Endothelial cell of umbilical vein (primary cell): ENCODE measurements around the gene POU2F3. TPM values are rescaled to one million over a fixed set of nuclear protein-coding genes. Genes with fewer than 3 reads are reported as not detected.
A peak's percentile ranks its signal among the peaks of the same experiment; 100 is the strongest.

Source experiments
- BruUV-seq: library from RNA; stranded (reverse); fragments of 400-500 nt; replicated peaks from 2 replicates; lab custom pipeline; 2021; lab: Mats Ljungman, UMichigan
- CTCF ChIA-PET: fragments of 300-600, 350-600 bp; sonication (Branson Sonifier 250); formaldehyde crosslinking; loops from one replicate; lab custom pipeline; 2021; ENCODE audit warnings: antibody characterized with exemption, inconsistent platforms; lab: Charles Lee
- POLR2A ChIA-PET: fragments of 300-600, 350-600 bp; sonication (Branson Sonifier 250); formaldehyde crosslinking; loops from one replicate; lab custom pipeline; 2021; ENCODE audit warnings: antibody characterized with exemption, inconsistent platforms; lab: Charles Lee
- DNase-seq: peaks from one replicate; pipeline ENCODE4 v3.0.0-alpha.2; 2011; ENCODE audit warnings: low read depth, low spot score
- FAIRE-seq: peaks from 2 replicates; lab custom pipeline; 2011; peaks lifted over from hg19 to GRCh38; lab: Jason Lieb, UNC
- H2AFZ ChIP-seq: 2 replicates; pipeline ENCODE4 v1.6.0; 2012; ENCODE audit warnings: low read depth, low read length, control low read depth, inconsistent platforms
- H3K27ac ChIP-seq: 2 replicates; pipeline ENCODE4 v1.5.1; 2011; ENCODE audit warnings: low read depth, mild to moderate bottlenecking, control low read depth, low read length, moderate library complexity; ENCODE audit not compliant: insufficient read depth
- H3K27me3 ChIP-seq, 2 experiments: 2 replicates each; pipeline versions ENCODE4 v1.6.0 to v1.6.1; 2011; ENCODE audit warnings: low read length in 2 of 2, mixed read lengths in 1 of 2; ENCODE audit not compliant: control insufficient read depth in 2 of 2, insufficient read depth in 2 of 2
- H3K36me3 ChIP-seq, 2 experiments: 2 replicates in 1 of 2; 3 replicates in 1 of 2; pipeline ENCODE4 v1.5.1; 2011; ENCODE audit warnings: low read length in 2 of 2, mild to moderate bottlenecking in 1 of 2, moderate library complexity in 1 of 2; ENCODE audit not compliant: control insufficient read depth in 2 of 2, insufficient read depth in 2 of 2; ENCODE audit errors: extremely low read depth in 1 of 2
- H3K4me1 ChIP-seq: 3 replicates; pipeline ENCODE4 v1.5.1; 2011; ENCODE audit warnings: mild to moderate bottlenecking, low read length; ENCODE audit not compliant: control insufficient read depth, insufficient read depth; ENCODE audit errors: extremely low read depth
- H3K4me2 ChIP-seq: 2 replicates; pipeline ENCODE4 v1.6.1; 2011; ENCODE audit warnings: low read length, control low read depth, mixed read lengths; ENCODE audit not compliant: insufficient read depth
- H3K4me3 ChIP-seq, 3 experiments: fragments of 200-600 bp in 1 of 3; sonication (generic), shearing (Covaris generic) in 1 of 3; replicated peaks in 1 of 3; 2 replicates each; pipeline ENCODE4 v1.5.1; 2011 to 2016; ENCODE audit warnings: control low read depth in 3 of 3, low read length in 3 of 3, mild to moderate bottlenecking in 2 of 3, inconsistent platforms in 1 of 3, low read depth in 1 of 3, moderate library complexity in 1 of 3; ENCODE audit not compliant: insufficient read depth in 1 of 3
- H3K79me2 ChIP-seq: 2 replicates; pipeline ENCODE4 v1.6.0; 2012; ENCODE audit warnings: low read length, inconsistent platforms; ENCODE audit not compliant: control insufficient read depth, insufficient read depth
- H3K9ac ChIP-seq: replicated peaks from 2 replicates; pipeline ENCODE3; 2011; ENCODE audit warnings: low read length, control low read depth; ENCODE audit not compliant: insufficient read depth; ENCODE audit errors: extremely low read depth
- H3K9me1 ChIP-seq: replicated peaks from 3 replicates; pipeline ENCODE4 v1.6.0; 2011; ENCODE audit warnings: mild to moderate bottlenecking, low read length; ENCODE audit not compliant: control insufficient read depth, insufficient read depth; ENCODE audit errors: extremely low read depth
- H3K9me3 ChIP-seq: replicated peaks from 2 replicates; pipeline ENCODE4 v1.5.1; 2012; ENCODE audit warnings: low read length, inconsistent platforms; ENCODE audit not compliant: control insufficient read depth, insufficient read depth
- H4K20me1 ChIP-seq: replicated peaks from 2 replicates; pipeline ENCODE3; 2011; ENCODE audit warnings: mild to moderate bottlenecking, low read length; ENCODE audit not compliant: control insufficient read depth, insufficient read depth; ENCODE audit errors: extremely low read depth
- CTCF ChIP-seq, 2 donors: IDR thresholded peaks; 1 replicate in 1 of 2; 2 replicates in 1 of 2; pipeline ENCODE4 v1.5.1; 2011; ENCODE audit warnings: low read length in 2 of 2, mild to moderate bottlenecking in 2 of 2, moderate library complexity in 2 of 2, control low read depth in 1 of 2, inconsistent platforms in 1 of 2, low read depth in 1 of 2; ENCODE audit not compliant: insufficient read depth in 1 of 2; ENCODE audit errors: extremely low read depth in 1 of 2
- EZH2 ChIP-seq: IDR thresholded peaks from 2 replicates; pipeline ENCODE4 v1.6.1; 2012; ENCODE audit warnings: borderline replicate concordance, low read depth, mild to moderate bottlenecking, moderate library complexity, low read length, inconsistent platforms; ENCODE audit not compliant: severe bottlenecking
- FOS ChIP-seq: IDR thresholded peaks from 2 replicates; pipeline ENCODE4 v1.6.1; 2011; ENCODE audit warnings: mild to moderate bottlenecking, low read length, moderate library complexity, borderline replicate concordance; ENCODE audit not compliant: insufficient read depth
- GATA2 ChIP-seq: IDR thresholded peaks from 2 replicates; pipeline ENCODE4 v1.7.0; 2011; ENCODE audit warnings: low read depth, mild to moderate bottlenecking, moderate library complexity, mixed read lengths, low read length; ENCODE audit not compliant: insufficient read length, insufficient read depth
- JUN ChIP-seq: IDR thresholded peaks from 2 replicates; pipeline ENCODE4 v1.6.1; 2011; ENCODE audit warnings: borderline replicate concordance, low read depth; ENCODE audit not compliant: insufficient read length, insufficient read depth
- MAX ChIP-seq: IDR thresholded peaks from 2 replicates; pipeline ENCODE4 v1.6.1; 2011; ENCODE audit not compliant: insufficient read depth, insufficient read length
- MYC ChIP-seq: IDR thresholded peaks from one replicate; pipeline ENCODE4 v1.6.1; 2011; ENCODE audit warnings: mild to moderate bottlenecking, low read depth, low read length
- POLR2A ChIP-seq: IDR thresholded peaks from 2 replicates; pipeline ENCODE4 v1.6.1; 2012; ENCODE audit warnings: low read depth, mild to moderate bottlenecking, control low read depth, low read length
- POLR2AphosphoS5 ChIP-seq: IDR thresholded peaks from 2 replicates; pipeline ENCODE4 v1.6.1; 2012; ENCODE audit warnings: low read depth, mild to moderate bottlenecking, control low read depth, low read length, moderate library complexity; ENCODE audit not compliant: insufficient read depth
- dilution Hi-C: fragments of 300-500 bp; cut with MboI; formaldehyde crosslinking; loops from one replicate; pipeline ENCODE4 v1.15.0; 2019; ENCODE audit warnings: low sequenced_read_pairs; ENCODE audit not compliant: extremely low pct_ligation_motif_present
- intact Hi-C: fragments of 100-400 bp; cut with micrococcal nuclease; formaldehyde crosslinking; loops from one replicate; pipeline ENCODE4 v1.10.0; 2022
- polyA plus RNA-seq, 4 experiments: library from polyadenylated mRNA; depleted of rRNA in 3 of 4; stranded (reverse) in 3 of 4; unstranded in 1 of 4; fragments of >200 nt; gene quantifications; 2 replicates each; pipeline versions ENCODE4 v1.2.1 to v1.2.3, GENCODE V29; 2011 to 2012; ENCODE audit warnings: missing spikeins in 1 of 4
- total RNA-seq: library from RNA; stranded (reverse); gene quantifications from 2 replicates; pipeline ENCODE4 v1.2.3, GENCODE V29; 2021

Gene POU2F3
- total and polyA plus RNA-seq, 2 donors (not counting 3 experiments of a cell fraction or from before 2014, with no cell fraction given), result 0.06 TPM; not detected in 1

GRCh38 chr11:120205596-120206161 is 34.3 kb upstream of the POU2F3 start:
- Histone ChIP-seq H3K27ac (no peak overlapping the region), H3K9me1 (no peaks in the 10 kb centered on the region), H3K27me3 (peaks cover 0 to 10% of the 10 kb centered on the region in 2 experiments), H2AFZ (no peak overlapping the region), H3K9ac (no peak overlapping the region), H3K36me3 (no peaks in the 10 kb centered on the region), H3K4me1 (peaks cover 20% of the 10 kb centered on the region), H3K9me3 (no peaks in the 10 kb centered on the region), H4K20me1 (no peaks in the 10 kb centered on the region), H3K4me3 (no peak overlapping the region), H3K4me2 (no peak overlapping the region), H3K79me2 (no peaks in the 10 kb centered on the region)
- peak; percentile 33 for TF ChIP-seq JUN
- TF ChIP-seq EZH2, result no peak
- peak; percentile 35 for TF ChIP-seq FOS
- dilution Hi-C loops (no loop called here), intact Hi-C loops (no loop called here)
- no TSS peak for BruUV-seq
- no peak for FAIRE-seq
- no peak for DNase-seq
- ChIA-PET CTCF (interaction anchor here (1.0 to 1.3 kb wide), 3 partner anchors 20 to 29 kb away, joined by 3 to 4 read pairs (median 3); no protein-coding TSS in a partner anchor), POLR2A (no interaction called here)

GRCh38 chr11:120207512-120207911 is 32.4 kb upstream of the POU2F3 start:
- dilution Hi-C loops, result no loop called here
- no peak overlapping the region for H3K9ac ChIP-seq
- no peaks in the 10 kb centered on the region for H3K36me3 ChIP-seq
- H4K20me1 ChIP-seq, result no peaks in the 10 kb centered on the region
- H3K4me2 ChIP-seq, result no peak overlapping the region
- H3K9me1 ChIP-seq, result no peaks in the 10 kb centered on the region
- no peaks in the 10 kb centered on the region for H3K27me3 ChIP-seq
- DNase-seq (no peak), FAIRE-seq (no peak)
- intact Hi-C loops, result no loop called here
- POLR2A ChIA-PET, result no interaction called here
- TF ChIP-seq GATA2, result no peak
- TF ChIP-seq JUN, result no peak
- no peak for TF ChIP-seq POLR2A
- TF ChIP-seq MAX, result no peak
- no peak for TF ChIP-seq EZH2
- TF ChIP-seq FOS, result no peak
- no peak for TF ChIP-seq MYC
- TF ChIP-seq POLR2AphosphoS5, result no peak
- no peak for TF ChIP-seq CTCF (IDR thresholded peaks at IDR 0.05; ENCODE audit: extremely low read depth in 1 of 2, insufficient read depth in 1 of 2, low read depth in 1 of 2, low read length in 2 of 2)
- BruUV-seq, result no TSS peak
- no peak overlapping the region for H3K27ac ChIP-seq
- H3K79me2 ChIP-seq, result peaks cover 4% of the 10 kb centered on the region
- H3K4me3 ChIP-seq, result no peak overlapping the region
- CTCF ChIA-PET, result interaction anchor here (1.1 to 2.4 kb wide), 6 partner anchors 18 to 95 kb away, joined by 3 to 8 read pairs (median 6); no protein-coding TSS in a partner anchor
- no peaks in the 10 kb centered on the region for H3K9me3 ChIP-seq
- no peak overlapping the region for H2AFZ ChIP-seq
- H3K4me1 ChIP-seq, result peaks cover 30% of the 10 kb centered on the region
